Omental fat pad (tissue), 4 donors: ENCODE results near the gene KSR2. TPM values are rescaled to one million over a fixed set of nuclear protein-coding genes. Genes with fewer than 3 reads are reported as not detected.
A peak's percentile ranks its signal among the peaks of the same experiment; 100 is the strongest.

ENCODE experiments used
- ATAC-seq: fragments of 150-250 bp; one replicate; pipeline ENCODE4 v1.9.1; 2016; ENCODE audit warnings: mild to moderate bottlenecking, moderate library complexity; ENCODE audit not compliant: low FRiP score
- DNase-seq: peaks from one replicate; pipeline ENCODE4 v3.0.0-alpha.2; 2019; ENCODE audit warnings: low spot score
- total RNA-seq, 4 donors: library from RNA; depleted of rRNA; stranded (reverse); fragments of >200 nt; gene quantifications; one replicate each; pipeline ENCODE4 v1.1.0, GENCODE V29; 2016
- TF ChIP-seq, protein P1 (sequence below), 3 donors: fragments of 450-650 bp; IDR thresholded peaks; one replicate each; pipeline ENCODE4 v1.5.1; 2016 to 2017; ENCODE audit warnings: antibody characterized with exemption in 3 of 3, mild to moderate bottlenecking in 3 of 3, moderate library complexity in 2 of 3

Gene KSR2
- total RNA-seq, 4 donors from 2014 or later: under 0.01 to 0.16 (median under 0.01) TPM; not detected in 1

DNA sequence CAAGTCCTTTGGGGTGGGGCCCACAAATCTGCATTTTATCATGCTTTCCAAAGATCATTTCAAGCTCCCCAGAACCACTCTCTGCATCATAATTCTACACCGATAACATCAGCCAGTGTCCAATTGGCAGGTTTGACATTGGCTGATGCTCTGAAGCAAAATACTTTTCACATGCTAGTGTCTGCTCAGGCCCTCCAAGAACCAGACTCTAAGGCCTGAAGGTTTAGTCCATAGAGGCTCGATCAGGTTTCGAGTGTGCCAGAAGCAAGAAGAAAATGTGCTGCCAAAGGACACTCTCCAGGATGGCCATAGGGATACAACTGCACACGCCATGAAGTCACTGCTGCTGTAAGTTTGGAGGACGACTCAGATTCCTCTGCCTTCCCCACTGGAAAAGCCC is 280.3 kb downstream of the KSR2 start:
- DNase-seq: no peak
- TF ChIP-seq, protein P1, sequence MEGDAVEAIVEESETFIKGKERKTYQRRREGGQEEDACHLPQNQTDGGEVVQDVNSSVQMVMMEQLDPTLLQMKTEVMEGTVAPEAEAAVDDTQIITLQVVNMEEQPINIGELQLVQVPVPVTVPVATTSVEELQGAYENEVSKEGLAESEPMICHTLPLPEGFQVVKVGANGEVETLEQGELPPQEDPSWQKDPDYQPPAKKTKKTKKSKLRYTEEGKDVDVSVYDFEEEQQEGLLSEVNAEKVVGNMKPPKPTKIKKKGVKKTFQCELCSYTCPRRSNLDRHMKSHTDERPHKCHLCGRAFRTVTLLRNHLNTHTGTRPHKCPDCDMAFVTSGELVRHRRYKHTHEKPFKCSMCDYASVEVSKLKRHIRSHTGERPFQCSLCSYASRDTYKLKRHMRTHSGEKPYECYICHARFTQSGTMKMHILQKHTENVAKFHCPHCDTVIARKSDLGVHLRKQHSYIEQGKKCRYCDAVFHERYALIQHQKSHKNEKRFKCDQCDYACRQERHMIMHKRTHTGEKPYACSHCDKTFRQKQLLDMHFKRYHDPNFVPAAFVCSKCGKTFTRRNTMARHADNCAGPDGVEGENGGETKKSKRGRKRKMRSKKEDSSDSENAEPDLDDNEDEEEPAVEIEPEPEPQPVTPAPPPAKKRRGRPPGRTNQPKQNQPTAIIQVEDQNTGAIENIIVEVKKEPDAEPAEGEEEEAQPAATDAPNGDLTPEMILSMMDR (IDR thresholded peaks at IDR 0.05): no peak
- no peak for ATAC-seq

DNA sequence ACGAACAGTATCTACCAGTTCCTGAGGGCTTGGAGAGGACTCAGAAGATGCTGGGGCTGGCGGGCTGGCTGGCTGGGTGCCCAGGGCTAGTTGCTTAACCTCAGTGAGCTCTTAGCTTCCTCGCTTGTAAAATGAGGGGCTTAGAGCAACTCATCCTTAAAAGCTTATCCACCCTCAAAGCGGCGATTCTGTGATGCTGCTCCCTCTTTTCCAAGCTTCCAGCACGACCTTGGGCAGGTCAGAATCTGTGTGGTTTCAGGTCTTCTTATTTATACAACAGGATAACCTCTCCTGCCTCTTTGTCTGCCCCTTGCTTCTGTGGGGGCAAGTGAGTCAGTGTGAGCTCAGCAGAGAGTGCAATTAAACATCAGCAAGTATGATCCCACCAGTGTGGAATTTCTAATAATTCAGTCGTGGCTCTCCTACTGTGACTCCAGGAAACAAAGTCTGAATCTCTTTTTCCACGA is 281.8 kb downstream of the KSR2 start:
- no peak for DNase-seq
- ATAC-seq: no peak
- TF ChIP-seq, protein P1 (IDR thresholded peaks at IDR 0.05): no peak

DNA sequence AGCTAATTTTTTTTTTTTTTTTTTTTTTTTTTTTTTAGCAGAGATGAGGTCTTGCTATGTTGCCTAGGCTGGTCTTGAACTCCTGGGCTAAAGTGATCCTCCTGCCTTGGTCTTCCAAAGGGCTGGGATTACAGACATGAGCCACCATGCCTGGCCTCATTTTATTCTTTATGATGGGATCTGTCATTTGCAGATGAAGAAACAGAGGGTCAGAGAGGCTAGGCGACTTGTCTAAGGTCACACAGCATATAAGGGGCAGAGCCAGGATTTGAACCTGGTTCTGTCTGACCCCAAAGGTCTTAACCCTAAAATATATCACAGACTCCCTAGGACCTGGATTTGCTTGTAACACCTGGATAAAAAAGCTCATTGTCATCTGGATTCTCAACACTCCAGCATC is 282.6 kb downstream of the KSR2 start:
- no peak for DNase-seq
- TF ChIP-seq, protein P1 (IDR thresholded peaks at IDR 0.05): no peak
- ATAC-seq: no peak

DNA sequence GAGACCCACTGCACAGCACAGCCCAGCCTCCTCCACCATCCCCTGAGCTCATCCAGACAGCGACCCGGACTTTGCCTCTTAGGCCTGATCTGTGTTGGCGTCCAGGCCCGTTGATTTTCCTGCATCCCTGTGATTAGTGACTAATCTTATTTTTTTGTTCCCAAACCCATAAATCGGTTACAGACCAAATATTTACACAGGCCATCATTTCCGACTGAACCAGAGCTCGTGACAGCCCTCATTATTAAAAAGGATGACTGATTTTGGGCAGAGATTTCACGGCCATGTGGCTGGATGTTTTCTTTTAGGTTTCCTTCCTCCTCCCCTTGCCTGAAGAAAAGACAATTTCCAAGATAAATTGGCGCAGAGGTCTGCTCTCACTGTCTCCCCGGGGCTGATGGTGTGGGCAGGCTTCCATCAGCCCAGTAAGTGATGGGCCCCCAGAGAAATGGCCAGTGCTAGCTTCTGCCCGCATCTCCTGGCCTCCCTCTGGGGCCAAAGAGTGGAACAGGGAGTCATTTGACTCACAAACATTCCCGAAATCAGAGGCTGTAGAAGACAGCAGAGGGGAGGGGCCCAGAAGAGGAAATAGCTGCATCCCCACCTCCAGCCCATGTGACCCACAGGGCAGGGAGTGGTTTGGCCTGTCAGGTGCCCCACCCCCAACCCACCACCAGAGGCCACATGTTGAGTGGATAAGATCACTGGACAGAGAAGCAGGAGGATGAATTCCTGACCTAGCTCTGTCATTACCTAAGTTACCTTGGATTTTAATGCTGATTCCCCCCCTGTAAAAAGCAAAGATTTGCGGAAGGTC is 283.5 kb downstream of the KSR2 start:
- ATAC-seq (peak; percentile 63), DNase-seq (no peak)
- TF ChIP-seq, protein P1 (IDR thresholded peaks at IDR 0.05): no peak

DNA sequence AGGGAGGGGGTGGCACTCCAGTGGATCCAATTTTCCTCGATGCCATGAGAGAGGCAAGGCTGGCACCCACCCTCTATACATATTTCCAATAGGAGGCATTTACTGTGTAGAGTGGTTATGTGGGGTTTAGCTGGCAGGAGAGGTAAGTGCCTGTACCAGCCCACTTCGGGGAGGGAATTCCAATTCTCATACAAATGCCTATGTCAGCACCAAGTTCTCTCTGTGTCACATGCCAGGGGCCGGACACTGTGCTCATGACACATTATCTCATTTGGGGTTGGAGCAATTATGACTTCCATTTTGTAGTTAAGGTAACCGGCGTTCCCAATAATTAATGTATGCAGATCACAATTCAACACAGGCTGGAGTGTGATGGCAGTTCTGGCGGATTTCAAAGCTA is 284.3 kb downstream of the KSR2 start:
- ATAC-seq (no peak), DNase-seq (no peak)
- TF ChIP-seq, protein P1 (IDR thresholded peaks at IDR 0.05): no peak

DNA sequence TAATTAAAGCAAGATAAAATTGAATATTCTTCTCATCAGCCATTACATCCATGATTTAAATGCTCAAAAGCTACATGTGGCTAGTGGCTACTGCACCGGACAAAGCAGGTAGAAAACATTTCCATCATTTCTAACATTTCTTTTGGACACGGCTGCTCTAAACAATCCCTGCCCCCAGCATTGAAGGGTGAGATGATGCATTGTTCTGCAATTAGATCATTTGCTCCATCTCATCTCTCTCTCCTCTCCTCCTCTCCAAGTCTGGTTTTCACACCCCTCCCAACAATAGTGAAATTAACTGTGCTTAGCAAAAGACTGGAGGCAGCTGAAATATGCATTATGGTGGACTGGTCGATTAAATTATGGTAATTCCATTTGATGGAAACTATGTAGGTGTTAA is 288.5 kb downstream of the KSR2 start:
- TF ChIP-seq, protein P1 (IDR thresholded peaks at IDR 0.05): no peak
- ATAC-seq (no peak), DNase-seq (no peak)

DNA sequence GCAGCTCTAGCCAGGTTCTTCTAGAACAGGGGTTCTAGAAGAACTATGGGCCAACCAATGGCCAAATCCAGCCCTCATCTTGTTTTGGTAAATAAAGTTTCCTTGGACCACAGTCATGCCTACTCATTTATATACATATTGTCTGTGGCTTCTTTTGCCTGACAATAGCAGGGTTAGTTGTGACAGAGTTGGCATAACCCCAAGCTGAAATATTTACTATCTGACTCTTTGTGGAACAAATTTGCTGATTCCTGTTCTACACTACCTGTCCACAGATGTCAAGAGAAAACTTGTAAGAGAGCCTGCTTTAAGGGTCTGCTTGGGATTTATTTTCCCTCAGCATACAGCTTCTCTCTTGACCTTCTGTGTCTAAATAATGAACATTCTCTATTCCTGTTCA is 289.0 kb downstream of the KSR2 start:
- DNase-seq (no peak), ATAC-seq (no peak)
- TF ChIP-seq, protein P1 (IDR thresholded peaks at IDR 0.05): no peak
